Cardiac muscle cell (in vitro differentiated cells and primary cell): ENCODE data around the gene OVOL2. TPM values are rescaled to one million over a fixed set of nuclear protein-coding genes. Genes with fewer than 3 reads are reported as not detected.

Source experiments
- DNase-seq, 2 donors: peaks; one replicate each; pipeline versions ENCODE4 v3.0.0 to v3.0.0-alpha.2; 2010 to 2017; ENCODE audit warnings: low read depth in 1 of 2, low spot score in 1 of 2
- H3K27ac ChIP-seq: fragments of 200-600 bp; sonication (generic); 2 replicates; pipeline ENCODE4 v1.5.1; 2016
- H3K27me3 ChIP-seq: fragments of 200-600 bp; sonication (generic); 2 replicates; pipeline ENCODE4 v1.6.0; 2016; ENCODE audit warnings: control low read depth
- H3K36me3 ChIP-seq: fragments of 200-600 bp; sonication (generic); 2 replicates; pipeline ENCODE4 v1.5.1; 2016; ENCODE audit warnings: control low read depth
- H3K4me1 ChIP-seq: fragments of 200-600 bp; sonication (generic); 2 replicates; pipeline ENCODE4 v1.8.1; 2017; ENCODE audit warnings: low read depth, mild to moderate bottlenecking, mixed run types
- H3K4me3 ChIP-seq: fragments of 200-600 bp; sonication (generic); 2 replicates; pipeline ENCODE4 v1.5.1; 2016; ENCODE audit warnings: mild to moderate bottlenecking
- H3K9me3 ChIP-seq: fragments of 200-600 bp; sonication (generic); 2 replicates; pipeline ENCODE4 v1.5.1; 2017; ENCODE audit warnings: low read depth, mild to moderate bottlenecking, control low read depth
- polyA plus RNA-seq: library from polyadenylated mRNA; unstranded; fragments of >200 nt; fragmentation: Nextera tagmentation; extraction: Ambion mirVana; gene quantifications from 2 replicates; pipeline ENCODE4 v1.2.1, GENCODE V29; 2016
- total RNA-seq: library from RNA; depleted of rRNA; stranded (reverse); fragments of >200 nt; gene quantifications from 2 replicates; pipeline ENCODE4 v1.2.3, GENCODE V29; 2016
- TF ChIP-seq, protein P1 (sequence below): IDR thresholded peaks from 2 replicates; pipeline ENCODE4 v1.5.1; 2012; ENCODE audit warnings: low read depth, mild to moderate bottlenecking, low read length

The OVOL2 gene
- total and polyA plus RNA-seq, 2 experiments from 2014 or later: 0.24 TPM; not detected in 1

DNA sequence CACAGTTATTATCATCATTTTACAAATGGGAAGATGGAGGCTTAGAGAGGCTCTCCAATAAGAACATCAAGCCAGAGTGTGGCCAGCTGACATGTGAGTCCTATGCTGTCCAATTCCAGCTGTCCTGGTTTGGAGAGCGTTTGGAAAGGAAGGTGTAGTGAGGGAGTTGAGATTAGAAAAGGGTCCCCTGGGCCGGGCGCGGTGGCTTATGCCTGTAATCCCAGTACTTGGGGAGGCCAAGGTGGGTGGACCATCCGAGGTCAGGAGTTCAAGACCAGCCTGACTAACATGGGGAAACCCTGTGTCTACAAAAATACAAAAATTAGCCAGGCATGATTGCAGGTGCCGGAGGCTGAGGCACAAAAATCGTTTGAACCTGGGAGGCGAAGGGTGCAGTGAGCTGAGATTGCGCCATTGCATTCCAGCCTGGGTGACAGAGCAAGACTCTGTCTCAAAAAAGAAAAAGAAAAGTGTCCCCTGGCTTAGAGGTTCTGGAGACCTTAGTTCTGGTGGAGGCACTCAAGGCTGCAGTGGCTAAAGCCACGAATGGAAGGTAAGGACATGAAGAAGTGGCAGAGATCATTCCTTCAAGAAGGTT lies 22.1 kb upstream of the OVOL2 start:
- H3K4me1 ChIP-seq: no peaks in the 10 kb centered on the region
- no peak overlapping the region for H3K27ac ChIP-seq
- no peak for DNase-seq
- H3K27me3 ChIP-seq: no peaks in the 10 kb centered on the region
- H3K4me3 ChIP-seq: no peak overlapping the region
- TF ChIP-seq, protein P1, sequence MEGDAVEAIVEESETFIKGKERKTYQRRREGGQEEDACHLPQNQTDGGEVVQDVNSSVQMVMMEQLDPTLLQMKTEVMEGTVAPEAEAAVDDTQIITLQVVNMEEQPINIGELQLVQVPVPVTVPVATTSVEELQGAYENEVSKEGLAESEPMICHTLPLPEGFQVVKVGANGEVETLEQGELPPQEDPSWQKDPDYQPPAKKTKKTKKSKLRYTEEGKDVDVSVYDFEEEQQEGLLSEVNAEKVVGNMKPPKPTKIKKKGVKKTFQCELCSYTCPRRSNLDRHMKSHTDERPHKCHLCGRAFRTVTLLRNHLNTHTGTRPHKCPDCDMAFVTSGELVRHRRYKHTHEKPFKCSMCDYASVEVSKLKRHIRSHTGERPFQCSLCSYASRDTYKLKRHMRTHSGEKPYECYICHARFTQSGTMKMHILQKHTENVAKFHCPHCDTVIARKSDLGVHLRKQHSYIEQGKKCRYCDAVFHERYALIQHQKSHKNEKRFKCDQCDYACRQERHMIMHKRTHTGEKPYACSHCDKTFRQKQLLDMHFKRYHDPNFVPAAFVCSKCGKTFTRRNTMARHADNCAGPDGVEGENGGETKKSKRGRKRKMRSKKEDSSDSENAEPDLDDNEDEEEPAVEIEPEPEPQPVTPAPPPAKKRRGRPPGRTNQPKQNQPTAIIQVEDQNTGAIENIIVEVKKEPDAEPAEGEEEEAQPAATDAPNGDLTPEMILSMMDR: no peak
- H3K9me3 ChIP-seq: no peaks in the 10 kb centered on the region
- H3K36me3 ChIP-seq: no peaks in the 10 kb centered on the region

DNA sequence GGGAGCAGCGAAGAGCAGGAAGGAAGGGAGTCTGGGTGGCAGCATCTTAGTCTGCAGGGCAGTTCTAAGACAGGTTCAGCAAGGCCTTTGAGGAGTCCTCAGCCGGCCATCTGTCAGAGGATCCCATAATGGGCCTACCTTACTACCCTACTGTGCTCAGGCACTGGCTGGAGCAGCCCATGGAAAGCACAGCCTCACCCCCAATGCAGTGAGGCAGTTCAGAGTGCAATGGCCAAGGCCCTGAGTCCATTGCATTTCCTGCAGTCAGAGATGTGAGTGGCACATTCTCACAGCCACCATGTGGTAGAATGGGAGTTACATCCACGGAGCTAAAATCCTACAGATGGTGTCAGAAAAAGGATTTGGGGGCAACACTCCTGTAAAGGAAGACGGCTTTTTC lies 19.4 kb upstream of the OVOL2 start:
- Histone ChIP-seq H3K27me3 (no peaks in the 10 kb centered on the region), H3K27ac (no peak overlapping the region), H3K9me3 (no peaks in the 10 kb centered on the region), H3K36me3 (no peaks in the 10 kb centered on the region), H3K4me1 (no peaks in the 10 kb centered on the region), H3K4me3 (no peak overlapping the region)
- TF ChIP-seq, protein P1: no peak
- no peak for DNase-seq

DNA sequence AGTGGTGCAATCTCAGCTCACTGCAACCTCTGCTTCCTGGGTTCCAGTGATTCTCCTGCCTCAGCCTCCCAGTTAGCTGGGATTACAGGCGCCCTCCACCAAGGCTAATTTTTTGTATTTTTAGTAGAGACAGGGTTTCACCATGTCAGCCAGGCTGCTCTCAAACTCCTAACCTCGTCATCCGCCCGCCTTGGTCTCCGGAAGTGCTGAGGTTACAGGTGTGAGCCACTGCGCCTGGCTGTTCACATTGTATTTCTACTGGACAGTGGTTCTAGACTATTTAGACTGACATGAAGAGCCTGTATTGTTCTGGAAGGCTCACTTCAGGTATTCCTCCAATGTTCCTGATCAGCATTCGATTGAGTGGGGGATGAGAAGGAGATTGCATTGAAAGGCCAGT lies 14.8 kb upstream of the OVOL2 start:
- TF ChIP-seq, protein P1: no peak
- no peaks in the 10 kb centered on the region for H3K9me3 ChIP-seq
- DNase-seq: no peak
- H3K4me3 ChIP-seq: no peak overlapping the region
- H3K4me1 ChIP-seq: no peaks in the 10 kb centered on the region
- H3K27me3 ChIP-seq: no peaks in the 10 kb centered on the region
- no peaks in the 10 kb centered on the region for H3K36me3 ChIP-seq
- no peak overlapping the region for H3K27ac ChIP-seq

DNA sequence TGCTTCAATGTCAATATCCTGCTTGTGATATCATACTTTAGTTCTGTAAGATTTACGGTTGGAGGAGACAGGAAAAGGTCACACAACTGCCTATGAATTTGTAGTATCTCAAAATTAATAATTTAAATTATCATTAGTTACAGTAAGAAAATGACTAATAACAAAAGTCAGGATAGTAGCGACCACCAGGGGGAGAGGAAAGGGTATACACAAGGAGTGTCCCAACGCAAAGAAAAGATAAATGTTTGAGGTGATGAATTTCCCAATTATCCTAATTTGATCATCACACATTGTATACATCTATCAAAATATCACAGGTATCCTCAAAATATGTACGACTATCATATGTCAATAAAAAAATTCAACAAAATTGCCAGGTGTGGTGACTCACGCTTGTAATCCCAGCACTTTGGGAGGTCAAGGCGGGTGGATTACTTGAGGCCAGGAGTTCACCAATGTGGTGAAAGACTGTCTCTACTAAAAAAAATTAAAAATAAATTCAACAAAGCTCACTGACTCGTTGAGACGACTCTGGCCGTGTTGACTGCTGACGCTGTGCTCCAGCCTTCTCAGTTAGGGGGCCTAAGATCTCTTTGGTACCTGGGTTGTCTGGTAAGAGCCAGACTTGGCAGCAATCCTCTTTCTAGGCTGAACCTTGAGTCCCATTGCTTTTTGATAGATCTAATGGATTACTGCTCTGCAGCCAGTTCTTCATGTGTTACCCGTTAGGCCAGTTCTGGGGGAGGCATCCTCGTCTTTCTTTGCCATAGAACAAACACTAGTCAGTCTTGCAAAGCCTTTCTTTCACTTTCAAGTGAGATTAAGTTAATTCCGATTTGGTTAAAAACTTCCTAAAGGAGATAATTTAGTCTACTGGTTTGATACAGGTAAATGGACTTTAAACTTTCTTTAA lies 9.0 kb upstream of the OVOL2 start:
- H3K4me3 ChIP-seq: no peak overlapping the region
- TF ChIP-seq, protein P1: no peak
- no peaks in the 10 kb centered on the region for H3K4me1 ChIP-seq
- H3K27ac ChIP-seq: no peak overlapping the region
- peaks cover 14% of the 10 kb centered on the region for H3K27me3 ChIP-seq
- H3K36me3 ChIP-seq: no peaks in the 10 kb centered on the region
- no peaks in the 10 kb centered on the region for H3K9me3 ChIP-seq
- no peak for DNase-seq

DNA sequence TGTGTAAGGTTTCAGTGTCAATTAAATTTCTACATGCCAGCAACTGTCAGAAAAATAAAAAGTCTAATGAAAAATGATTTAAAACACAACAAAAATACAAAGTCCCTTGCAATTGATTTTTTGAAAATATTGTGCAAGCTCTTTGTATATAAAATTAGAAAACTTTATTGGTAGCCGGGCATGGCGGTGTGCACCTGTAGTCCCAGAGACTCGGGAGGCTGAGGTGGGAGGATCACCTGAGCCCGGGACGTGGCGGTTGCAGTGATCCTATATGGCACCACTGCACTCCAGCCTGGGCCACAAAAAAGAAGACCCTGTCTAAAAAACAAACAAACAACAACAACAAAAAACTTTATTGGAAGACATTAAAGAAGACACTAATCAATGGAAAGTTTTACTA lies 6.0 kb upstream of the OVOL2 start:
- H3K4me3 ChIP-seq: no peak overlapping the region
- no peak for DNase-seq
- H3K27me3 ChIP-seq: peaks cover 44% of the 10 kb centered on the region
- no peaks in the 10 kb centered on the region for H3K9me3 ChIP-seq
- H3K36me3 ChIP-seq: no peaks in the 10 kb centered on the region
- peaks cover 5% of the 10 kb centered on the region for H3K4me1 ChIP-seq
- H3K27ac ChIP-seq: no peak overlapping the region
- TF ChIP-seq, protein P1: no peak
